GM18511 (cell line): ENCODE results near the gene WHAMM.
"Not testable (repeated sequence)": the region's sequence is repeated elsewhere in the genome, so short reads cannot be mapped to it uniquely, and the experiment has no call there.

Source experiments
- ATAC-seq: cut with Tn5 transposase; IDR thresholded peaks from one replicate; pipeline ENCODE4 v1.9.1; 2021; ENCODE audit warnings: mild to moderate bottlenecking, moderate library complexity; ENCODE audit not compliant: unreplicated experiment

Gene WHAMM, protein sequence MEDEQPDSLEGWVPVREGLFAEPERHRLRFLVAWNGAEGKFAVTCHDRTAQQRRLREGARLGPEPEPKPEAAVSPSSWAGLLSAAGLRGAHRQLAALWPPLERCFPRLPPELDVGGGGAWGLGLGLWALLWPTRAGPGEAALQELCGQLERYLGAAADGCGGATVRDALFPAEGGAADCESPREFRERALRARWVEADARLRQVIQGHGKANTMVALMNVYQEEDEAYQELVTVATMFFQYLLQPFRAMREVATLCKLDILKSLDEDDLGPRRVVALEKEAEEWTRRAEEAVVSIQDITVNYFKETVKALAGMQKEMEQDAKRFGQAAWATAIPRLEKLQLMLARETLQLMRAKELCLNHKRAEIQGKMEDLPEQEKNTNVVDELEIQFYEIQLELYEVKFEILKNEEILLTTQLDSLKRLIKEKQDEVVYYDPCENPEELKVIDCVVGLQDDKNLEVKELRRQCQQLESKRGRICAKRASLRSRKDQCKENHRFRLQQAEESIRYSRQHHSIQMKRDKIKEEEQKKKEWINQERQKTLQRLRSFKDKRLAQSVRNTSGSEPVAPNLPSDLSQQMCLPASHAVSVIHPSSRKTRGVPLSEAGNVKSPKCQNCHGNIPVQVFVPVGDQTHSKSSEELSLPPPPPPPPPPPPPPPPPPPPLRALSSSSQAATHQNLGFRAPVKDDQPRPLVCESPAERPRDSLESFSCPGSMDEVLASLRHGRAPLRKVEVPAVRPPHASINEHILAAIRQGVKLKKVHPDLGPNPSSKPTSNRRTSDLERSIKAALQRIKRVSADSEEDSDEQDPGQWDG

DNA sequence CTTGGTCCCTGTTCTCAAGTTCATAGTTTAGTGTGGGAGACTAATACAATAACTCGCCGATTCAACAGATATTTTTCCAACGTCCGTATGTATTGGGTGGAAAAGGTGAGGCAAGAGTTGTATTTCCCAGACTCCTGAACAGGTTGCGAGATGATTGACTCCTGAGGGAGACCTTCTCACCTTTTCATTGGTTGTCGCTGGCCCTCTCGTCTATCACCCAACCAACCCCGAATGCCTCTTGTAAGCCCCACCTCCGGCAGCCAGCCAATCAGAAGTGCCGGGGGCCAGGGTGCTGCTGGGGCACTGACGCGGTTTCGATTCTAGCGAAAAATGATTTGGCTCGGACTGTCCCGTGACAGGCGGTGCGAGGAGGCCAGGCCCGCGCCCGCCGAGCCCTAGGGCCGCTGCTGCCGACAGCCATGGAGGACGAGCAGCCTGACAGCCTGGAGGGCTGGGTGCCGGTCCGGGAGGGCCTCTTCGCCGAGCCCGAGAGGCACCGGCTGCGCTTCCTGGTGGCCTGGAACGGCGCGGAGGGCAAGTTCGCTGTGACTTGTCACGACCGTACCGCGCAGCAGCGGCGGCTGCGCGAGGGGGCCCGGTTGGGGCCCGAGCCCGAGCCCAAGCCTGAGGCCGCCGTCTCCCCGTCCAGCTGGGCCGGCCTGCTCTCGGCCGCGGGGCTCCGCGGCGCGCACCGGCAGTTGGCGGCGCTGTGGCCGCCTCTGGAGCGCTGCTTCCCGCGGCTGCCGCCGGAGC lies at the start of gene WHAMM:
TSS of gene WHAMM (plus strand) at position 321 of the 753 bp plus-strand sequence. CDS start at position 420, 99 bp downstream.
- peak; percentile 80 for ATAC-seq

DNA sequence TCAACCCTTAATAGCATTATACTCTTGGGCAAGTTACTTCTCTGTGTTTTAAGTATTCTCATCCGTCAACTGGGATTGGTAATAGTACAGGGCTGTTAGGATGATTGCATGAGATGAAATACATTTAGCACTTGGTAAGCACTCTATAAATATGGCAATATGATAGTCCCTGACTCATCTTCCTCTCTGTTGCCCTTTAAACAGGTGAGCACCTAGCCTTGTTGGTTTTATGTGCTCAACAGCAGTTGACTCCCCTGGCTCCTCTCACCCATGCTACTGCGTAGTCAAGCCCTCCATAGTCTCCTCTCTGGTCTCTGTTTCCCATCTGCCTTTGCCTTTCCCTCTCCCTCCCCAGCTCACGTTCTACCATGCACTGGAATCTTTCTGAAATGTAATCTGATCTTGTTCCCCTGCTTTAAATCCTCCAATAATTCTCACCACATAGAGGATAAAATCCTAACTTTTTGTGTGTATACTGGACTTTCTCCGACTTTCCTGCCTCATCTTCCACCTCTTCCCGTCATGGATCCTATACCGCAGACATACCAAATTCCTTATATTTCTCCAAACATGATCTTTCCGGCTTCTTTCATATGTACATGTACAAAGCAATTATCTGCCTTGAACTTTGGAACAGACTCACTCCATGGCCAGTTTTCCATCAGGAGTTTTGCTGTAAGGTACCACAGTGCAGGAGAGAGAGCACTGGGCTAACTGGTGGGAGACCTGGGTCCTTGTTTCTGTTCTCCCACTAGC lies 45.9 kb upstream of the WHAMM start:
- no peak for ATAC-seq

DNA sequence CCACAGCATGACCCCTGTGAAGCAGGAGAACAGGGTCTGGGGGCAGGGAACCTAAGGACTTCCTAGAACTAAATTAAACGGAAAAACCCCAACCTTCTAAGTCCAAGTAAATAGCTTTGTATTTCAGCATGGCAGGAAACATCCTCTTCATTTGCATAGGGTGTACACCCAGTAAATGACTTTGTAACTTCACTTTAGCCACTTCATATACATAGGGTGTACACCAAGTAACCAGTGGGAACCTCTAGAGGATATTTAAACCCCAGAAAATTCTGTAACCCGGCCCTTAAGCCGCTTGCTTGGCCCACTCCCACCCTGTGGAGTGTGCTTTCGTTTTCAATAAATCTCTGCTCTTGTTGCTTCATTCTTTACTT lies 45.3 kb upstream of the WHAMM start:
- no peak for ATAC-seq

DNA sequence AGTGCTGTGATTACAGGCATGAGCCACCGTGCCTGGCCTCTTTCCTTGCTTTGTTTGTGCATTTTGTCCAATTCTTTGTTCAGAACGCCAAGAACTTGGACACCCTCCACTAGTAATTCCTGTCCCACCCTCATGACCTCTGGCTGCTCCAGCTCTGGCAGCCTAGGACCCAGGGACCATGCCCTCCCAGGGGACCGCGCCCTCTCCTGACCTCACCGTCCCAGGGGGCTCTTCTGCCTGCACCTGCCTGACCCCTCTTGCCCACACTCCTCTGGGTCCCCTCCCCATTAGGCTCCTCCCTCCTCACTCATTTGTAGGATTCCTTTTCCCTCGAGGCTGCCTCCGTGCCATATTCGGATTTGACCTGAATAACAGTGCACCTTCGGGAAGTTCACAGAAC lies 44.7 kb upstream of the WHAMM start:
- no peak for ATAC-seq

DNA sequence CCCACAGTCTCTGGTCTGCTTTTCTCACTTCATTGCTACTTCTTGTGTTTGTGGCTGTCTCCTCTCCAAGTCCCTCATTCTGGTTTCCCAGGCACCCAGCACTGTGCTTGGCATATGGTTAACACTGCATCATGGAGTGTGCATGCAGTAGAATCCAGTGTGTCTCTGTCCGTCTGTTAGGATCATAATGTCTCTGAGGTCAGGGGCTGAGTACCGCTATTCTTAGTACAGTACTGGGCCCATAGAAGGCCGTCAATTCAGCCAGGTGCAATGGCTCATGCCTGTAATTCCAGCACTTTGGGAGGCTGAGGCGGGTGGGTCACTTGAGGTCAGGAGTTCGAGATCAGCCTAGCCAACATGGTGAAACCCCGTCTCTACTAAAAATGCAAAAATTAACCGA lies 43.2 kb upstream of the WHAMM start:
- ATAC-seq, result not testable (repeated sequence)

DNA sequence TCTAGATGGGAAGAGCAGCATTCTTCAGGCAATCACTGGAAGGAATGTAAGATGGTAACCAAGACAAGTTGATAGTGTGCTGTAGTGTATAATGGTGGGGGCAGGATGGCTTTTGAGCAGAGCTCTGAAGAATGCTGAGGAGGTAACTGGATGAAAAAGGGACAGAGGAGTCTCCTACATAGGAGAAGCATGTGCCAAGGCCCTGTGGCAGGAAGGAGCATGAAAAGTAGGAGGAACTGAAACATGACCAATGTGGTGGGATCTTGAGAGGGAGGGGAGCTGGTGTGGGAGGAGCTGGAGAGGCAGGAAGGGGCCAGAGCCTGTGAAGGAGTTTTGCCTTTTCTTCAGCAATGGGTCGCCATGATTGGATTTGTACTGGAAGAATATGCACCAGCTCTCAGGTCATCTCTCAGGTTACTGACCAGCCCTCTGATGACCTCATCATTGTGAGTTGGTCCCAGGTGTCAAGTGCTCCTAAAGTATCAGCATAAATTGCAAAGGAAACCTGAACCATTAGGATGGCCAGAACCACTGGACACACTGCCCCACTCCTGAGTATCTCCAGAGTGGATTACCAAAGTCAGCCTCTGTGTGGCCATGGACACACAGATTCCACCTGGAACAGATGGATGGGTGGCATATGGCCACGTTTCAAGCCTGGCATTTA lies 42.1 kb upstream of the WHAMM start:
- ATAC-seq, result no peak

DNA sequence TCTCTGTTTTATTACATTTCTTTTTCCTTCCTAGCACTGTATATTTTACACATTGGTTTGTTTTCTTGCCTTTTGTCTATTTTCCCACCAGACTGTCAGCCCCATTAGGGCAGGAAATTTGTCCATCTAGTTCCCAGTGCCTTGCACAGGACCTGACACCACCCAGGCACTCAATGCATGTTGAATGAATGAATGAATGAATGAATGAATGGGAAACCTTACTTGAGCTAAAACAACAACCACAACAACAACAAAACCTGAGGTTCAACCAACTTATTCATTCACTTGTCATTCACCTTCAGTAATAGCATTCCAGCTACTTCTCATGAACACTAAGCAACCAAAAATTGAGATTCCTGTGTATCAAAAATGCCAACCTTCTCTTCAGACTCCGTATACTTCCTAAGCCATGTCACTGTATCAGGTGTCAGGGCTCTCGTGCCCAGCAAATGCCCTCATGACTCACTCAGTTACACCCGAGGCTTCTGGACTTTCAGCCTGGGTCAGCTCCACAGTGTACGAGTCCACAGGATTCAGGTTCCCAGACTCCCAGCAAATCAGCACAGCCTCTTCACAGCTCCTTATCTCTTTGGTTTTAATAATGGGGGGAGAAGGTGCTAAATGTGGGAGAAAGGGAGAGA lies 40.9 kb upstream of the WHAMM start:
- no peak for ATAC-seq

DNA sequence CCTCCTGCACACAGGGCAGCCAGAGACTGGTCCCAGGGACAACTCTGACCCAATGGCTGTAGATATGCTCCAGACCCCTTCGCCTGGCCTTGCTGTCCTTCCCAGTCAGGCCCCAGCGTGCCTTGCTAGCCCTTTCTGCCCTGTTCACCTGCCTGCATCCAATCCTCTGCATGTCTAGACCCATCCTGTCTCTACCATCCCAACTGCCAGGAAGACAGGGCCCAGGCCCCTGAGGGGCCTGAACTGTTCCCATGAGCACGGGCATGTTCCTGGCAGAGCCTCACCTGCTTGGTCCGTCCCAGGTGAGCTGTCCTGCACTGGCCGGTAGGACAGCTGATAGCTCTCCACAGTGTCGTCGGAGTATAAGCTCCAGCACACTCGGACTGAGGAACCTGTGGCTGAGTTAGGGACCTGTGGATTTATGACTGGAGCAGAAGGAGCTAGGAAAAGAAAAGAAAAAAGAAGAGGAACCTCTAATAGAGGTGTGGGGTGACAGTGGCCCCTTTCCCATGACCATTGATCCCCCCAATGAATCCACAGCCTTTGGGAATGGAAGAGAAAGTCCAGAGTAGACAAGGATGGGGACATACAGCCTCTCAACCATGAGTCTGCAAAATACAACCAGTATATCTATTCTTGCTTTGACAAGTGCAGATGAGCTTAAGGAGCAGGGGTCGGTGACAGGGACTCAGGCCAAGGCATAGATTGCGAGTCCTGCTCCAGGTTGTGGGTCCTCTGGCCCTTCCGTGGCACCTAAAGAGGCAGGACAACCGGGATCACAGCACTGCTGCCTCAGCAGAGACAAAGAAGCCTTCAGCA lies 37.4 kb upstream of the WHAMM start:
- no peak for ATAC-seq

DNA sequence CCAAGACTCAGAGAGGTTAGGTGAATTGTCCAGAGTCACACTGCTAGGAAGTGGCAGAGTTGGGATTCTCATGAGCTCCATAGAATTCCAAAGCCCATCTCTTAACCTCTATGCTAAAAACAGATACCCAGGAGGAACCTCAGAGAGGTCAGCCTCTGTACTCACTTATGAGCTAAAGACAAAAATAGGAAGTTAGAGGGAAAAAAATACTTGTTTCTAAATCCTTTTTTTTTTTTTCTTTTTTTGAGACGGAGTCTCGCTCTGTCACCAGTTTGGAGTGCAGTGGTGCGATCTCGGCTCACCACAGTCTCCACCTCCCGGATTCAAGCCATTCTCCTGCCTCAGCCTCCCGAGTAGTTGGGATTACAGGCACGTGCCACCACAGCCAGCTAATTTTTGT lies 34.9 kb upstream of the WHAMM start:
- no peak for ATAC-seq

DNA sequence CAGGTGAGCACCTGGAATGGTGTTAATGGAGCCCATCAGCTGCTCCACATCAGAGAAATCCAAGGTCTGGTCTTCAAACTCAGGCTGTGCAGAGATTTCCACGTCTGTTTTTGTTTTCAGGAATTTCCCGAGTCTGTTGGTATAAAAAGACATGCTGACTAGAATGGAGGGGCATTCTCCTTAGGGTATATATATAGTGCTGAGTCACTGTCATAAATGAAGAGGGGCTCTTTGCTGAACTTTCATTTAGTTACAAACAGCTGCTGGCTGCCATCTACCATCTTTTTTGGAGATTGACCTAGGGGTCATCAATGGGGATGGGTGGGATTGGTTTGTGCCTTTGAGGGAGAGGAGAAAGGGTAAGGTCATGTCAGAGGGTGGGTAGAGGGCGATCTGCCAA lies 30.7 kb upstream of the WHAMM start:
- ATAC-seq, result no peak

DNA sequence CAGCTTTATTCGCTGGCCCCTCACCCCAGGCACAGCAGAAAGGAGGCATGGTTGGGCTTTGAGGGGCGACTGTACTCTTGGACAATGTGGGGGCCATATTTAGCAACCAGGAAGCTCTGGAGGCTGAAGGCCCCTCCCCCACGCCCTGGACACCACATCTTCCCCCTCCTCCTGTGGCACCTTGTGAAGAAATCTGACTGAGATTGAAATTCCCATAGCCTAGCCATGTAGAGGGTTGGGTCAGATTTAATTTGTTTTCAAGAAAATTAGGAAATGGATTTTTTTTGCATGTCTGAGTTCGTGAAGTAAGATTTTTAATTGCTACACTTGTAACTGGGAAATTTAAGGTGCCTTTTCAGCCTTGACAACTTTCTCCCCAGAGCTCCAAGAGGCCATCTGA lies 28.1 kb upstream of the WHAMM start:
- ATAC-seq, result no peak

DNA sequence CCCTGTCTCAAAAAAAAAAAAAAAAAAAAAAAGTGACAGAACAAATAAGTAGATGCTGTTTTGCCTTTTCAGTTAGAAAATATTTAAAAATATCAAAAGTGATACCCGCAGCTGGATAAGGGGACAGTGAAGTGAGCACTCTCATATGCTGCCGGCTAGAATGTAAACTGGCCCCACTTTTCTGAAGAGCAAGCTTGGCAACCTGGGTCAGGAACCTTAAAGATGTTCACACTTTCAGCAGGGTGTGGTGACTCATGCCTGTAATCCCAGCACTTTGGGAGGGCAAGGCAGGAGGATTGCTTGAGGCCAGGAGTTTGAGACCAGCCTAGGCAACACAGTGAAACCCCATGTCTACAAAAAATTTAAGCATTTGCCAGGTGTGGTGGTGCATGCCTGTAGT lies 20.9 kb upstream of the WHAMM start:
- ATAC-seq, result no peak

DNA sequence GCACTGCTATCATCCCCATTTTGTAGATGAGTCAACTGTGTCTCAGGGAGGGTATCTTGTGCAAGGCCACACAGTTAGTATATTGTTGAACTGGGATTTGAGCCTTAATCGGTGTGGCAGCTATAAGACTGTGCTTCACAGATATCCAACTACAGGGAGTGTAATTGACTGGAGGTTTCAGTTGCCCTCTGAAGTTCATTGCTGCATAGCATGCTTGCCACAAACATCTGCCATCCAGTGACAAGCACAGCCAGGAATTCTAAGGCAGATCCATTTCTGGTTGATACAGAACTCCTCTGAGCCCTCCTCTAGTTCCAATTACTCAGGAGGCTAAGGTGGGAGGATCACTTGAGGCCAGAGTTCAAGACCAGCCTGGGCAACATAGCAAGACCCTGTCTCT lies 19.9 kb upstream of the WHAMM start:
- ATAC-seq, result no peak

DNA sequence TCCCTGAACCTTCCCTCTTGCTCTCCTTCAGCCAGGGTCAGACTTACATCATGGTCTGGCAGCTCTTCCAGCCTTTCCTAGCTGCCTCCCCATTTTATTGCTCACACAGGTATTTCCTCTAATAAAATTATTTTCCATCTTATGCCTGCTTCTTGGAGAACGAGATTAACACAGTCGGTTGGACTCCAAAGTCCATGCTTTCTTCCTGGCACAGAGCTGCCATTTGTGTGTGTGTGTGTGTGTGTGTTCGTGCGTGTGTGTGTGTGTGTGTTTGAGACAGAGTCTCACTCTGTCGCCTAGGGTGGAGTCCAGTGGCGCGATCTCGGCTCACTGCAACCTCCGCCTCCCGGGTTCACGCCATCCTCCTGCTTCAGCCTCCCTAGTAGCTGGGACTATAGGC lies 19.1 kb upstream of the WHAMM start:
- ATAC-seq, result no peak

DNA sequence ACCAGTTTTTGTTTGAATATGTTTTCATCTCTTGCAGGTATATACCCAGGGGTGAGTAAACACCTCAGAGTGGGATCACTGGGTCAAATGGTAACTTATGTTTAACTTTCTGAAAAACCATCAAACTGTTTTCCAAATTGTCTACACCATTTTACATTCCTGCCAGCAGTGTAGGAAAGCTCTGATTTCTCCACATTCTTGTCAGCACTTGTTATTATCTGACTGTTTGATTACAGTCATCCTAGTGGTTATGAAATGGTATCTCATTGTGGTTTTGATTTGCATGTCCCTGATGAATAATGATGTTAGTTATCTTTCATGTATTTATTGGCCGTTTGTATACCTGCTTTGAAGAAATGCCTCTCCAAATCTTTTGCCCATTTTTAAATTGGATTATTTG lies 17.4 kb upstream of the WHAMM start:
- ATAC-seq, result no peak

DNA sequence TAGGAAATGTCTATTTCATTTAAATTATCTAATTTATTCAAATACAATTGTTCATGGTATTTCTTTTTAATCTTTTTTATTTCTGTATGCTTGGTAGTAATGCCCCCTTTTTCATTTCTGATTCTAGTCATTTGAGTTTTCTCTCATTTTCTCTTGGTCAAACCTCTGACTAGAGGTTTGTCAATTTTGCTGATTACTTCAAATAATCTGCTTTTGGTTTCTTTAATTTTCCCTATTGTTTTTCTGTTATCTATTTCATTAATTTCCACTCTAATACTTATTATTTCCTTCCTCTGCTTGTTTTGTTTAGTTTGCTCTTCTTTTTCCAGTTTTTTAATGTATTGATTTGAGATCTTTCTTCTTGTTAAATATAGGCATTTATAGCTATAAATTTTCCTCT lies 15.7 kb upstream of the WHAMM start:
- no peak for ATAC-seq

DNA sequence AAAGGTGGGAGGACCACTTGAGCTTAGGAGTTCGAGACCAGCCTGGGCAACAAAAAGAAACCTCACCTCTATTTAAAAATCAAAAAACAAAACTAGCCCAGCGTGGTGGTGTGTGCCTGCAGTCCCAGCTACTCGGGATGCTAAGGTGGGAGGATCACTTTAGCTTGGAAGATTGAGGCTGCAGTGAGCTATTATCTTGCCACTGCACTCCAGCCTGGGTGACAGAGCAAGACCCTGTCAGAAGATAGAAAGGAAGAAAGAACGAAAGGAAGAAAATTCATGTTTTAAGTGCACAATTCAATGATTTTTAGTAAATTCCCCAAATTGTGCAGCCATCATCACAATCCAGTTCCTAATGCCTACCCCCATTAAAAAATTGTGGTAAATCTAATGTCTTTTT lies 11.3 kb upstream of the WHAMM start:
- no peak for ATAC-seq

DNA sequence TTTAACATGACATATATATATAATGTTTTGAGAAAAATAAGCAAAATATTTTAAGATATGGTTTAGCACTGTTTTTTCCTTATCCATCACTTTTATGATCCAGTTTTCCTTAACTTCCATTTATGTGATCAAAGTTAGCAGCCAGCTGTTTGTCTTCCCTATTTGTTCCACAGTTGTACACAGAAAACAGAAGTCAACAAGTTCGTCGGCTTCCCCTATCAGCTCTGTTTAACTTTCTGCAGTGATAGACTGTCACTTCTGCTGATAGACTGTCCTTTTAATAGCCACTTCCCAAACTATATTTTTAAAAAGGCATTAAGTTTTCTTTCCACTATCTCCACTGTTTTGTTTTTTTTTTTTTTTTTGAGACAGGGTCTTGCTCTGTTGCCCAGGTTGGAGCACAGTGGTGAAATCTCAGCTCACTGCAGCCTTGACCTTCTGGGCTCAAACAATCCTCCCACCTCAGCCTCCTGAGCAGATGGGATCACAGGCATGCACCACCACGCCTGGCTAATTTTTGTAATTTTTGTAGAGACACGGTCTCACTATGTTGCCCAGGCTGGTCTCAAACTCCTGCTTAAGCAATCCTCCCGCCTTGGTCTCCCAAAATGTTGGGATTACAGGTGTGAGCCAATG lies 10.8 kb upstream of the WHAMM start:
- no peak for ATAC-seq
